Small intestine (tissue), 7 donors: ENCODE data around the gene RGS17. TPM values are rescaled to one million over a fixed set of nuclear protein-coding genes. Genes with fewer than 3 reads are reported as not detected.
"Not testable (repeated sequence)": the region's sequence is repeated elsewhere in the genome, so short reads cannot be mapped to it uniquely, and the experiment has no call there.

Source experiments
- DNase-seq, 2 donors: peaks; one replicate each; pipeline versions ENCODE4 v3.0.0 to v3.0.0-alpha.2; 2013
- FAIRE-seq: peaks from 2 replicates; lab custom pipeline; 2012; peaks lifted over from hg19 to GRCh38; lab: Jason Lieb, UNC
- H3K27ac ChIP-seq, 3 donors: one replicate each; pipeline ENCODE4 v1.5.1; 2013; ENCODE audit warnings: low read length in 2 of 3, mild to moderate bottlenecking in 2 of 3, control low read depth in 1 of 3, inconsistent platforms in 1 of 3, low read depth in 1 of 3, moderate library complexity in 1 of 3
- H3K27me3 ChIP-seq, 3 donors: one replicate each; pipeline ENCODE4 v1.6.1; 2013; ENCODE audit warnings: low read length in 3 of 3, inconsistent platforms in 1 of 3; ENCODE audit not compliant: control insufficient read depth in 3 of 3, insufficient read depth in 3 of 3
- H3K36me3 ChIP-seq, 3 donors: one replicate each; pipeline ENCODE4 v1.6.1; 2013; ENCODE audit warnings: low read length in 3 of 3, inconsistent platforms in 1 of 3, low read depth in 1 of 3, mild to moderate bottlenecking in 1 of 3, moderate library complexity in 1 of 3; ENCODE audit not compliant: control insufficient read depth in 3 of 3, insufficient read depth in 2 of 3
- H3K4me1 ChIP-seq, 3 donors: one replicate each; pipeline ENCODE4 v1.6.1; 2013; ENCODE audit warnings: low read length in 2 of 3, inconsistent platforms in 1 of 3, low read depth in 1 of 3, mild to moderate bottlenecking in 1 of 3, moderate library complexity in 1 of 3; ENCODE audit not compliant: control insufficient read depth in 3 of 3, insufficient read depth in 2 of 3
- H3K4me3 ChIP-seq, 3 donors: one replicate each; pipeline ENCODE4 v1.5.1; 2013; ENCODE audit warnings: low read length in 3 of 3, control low read depth in 1 of 3, inconsistent platforms in 1 of 3, low read depth in 1 of 3, mild to moderate bottlenecking in 1 of 3, moderate library complexity in 1 of 3
- H3K9me3 ChIP-seq, 2 donors: one replicate each; pipeline ENCODE4 v1.6.1; 2013; ENCODE audit warnings: low read depth in 1 of 2, low read length in 1 of 2; ENCODE audit not compliant: control insufficient read depth in 2 of 2, insufficient read depth in 1 of 2
- WGBS, 3 donors: extraction: QIAGEN DNeasy Blood & Tissue Kit; methylation state at CpG; one replicate each; pipeline ENCODE4 v1.1.7; 2013; 5-methylcytosine and 5-hydroxymethylcytosine counted together
- polyA plus RNA-seq, 4 donors: library from polyadenylated mRNA; stranded (reverse) in 3 of 4; unstranded in 1 of 4; fragments of 200-250 nt in 3 of 4; fragments of 120-200 nt in 1 of 4; gene quantifications; one replicate each; pipeline versions ENCODE4 v1.2.1 to v1.2.3, GENCODE V29; 2013
- donor health status: healthy with polysubstance abuse.
- donor health status: control.
- donor health status: control.
- donor health status: Bipolar disorder and iron deficiency.
- donor health status: healthy.

The RGS17 gene
- polyA plus RNA-seq, 4 donors, result under 0.01 to 1.4 (median 0.15) TPM; not detected in 1

DNA sequence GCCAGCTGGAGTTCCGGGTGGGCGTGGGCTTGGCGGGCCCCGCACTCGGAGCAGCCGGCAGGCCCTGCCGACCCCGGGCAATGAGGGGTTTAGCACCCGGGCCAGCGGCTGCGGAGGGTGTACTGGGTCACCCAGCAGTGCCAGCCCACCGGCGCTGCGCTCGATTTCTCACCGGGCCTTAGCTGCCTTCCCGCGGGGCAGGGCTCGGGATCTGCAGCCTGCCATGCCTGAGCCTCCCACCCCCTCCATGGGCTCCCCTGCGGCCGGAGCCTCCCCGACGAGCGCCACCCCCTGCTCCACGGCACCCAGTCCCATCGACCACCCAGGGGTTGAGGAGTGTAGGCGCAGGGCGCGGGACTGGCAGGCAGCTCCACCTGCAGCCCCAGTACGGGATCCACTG, 2.6 kb upstream of the RGS17 start:
- H3K27ac ChIP-seq, H3K9me3 ChIP-seq, FAIRE-seq, H3K4me3 ChIP-seq, DNase-seq, H3K4me1 ChIP-seq, H3K36me3 ChIP-seq: not testable (repeated sequence)
- 96 to 97% (median 96%) methylated on average over 18 to 30 of the region's 30 CpGs for WGBS, 3 donors
- peaks cover 2 to 27% (median 3%) of the 10 kb centered on the region in 3 donors for H3K27me3 ChIP-seq

DNA sequence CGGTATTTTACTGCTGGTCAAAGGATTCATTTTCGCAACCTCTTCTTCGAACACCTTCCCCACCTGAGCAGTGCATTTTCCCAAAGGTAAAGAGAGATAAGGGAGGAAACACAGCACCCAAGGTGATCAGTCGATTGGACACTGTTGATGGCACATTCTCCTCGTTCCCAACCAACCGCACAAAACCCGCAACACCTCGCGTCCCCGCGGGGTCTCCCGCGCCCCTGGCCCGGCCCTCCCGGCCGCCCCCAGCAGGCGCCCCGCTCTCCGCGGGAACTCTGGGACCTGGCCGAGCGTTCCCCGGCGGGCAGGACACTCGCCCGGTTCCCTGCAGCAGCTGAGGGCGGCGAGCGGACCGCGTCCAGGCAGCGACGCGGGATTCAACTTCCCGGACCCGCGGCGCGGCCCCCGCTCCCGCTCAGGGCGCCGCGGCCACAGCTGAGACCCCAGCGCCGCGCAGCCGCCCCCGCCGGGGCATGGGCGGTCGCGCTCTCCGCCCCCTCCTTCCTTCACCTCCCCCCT, 506 bp downstream of the RGS17 start:
- WGBS, 3 donors, result 0 to 1% (median 1%) methylated on average over 41 to 54 of the region's 54 CpGs
- no peak for FAIRE-seq
- no peaks in the 10 kb centered on the region for H3K9me3 ChIP-seq

DNA sequence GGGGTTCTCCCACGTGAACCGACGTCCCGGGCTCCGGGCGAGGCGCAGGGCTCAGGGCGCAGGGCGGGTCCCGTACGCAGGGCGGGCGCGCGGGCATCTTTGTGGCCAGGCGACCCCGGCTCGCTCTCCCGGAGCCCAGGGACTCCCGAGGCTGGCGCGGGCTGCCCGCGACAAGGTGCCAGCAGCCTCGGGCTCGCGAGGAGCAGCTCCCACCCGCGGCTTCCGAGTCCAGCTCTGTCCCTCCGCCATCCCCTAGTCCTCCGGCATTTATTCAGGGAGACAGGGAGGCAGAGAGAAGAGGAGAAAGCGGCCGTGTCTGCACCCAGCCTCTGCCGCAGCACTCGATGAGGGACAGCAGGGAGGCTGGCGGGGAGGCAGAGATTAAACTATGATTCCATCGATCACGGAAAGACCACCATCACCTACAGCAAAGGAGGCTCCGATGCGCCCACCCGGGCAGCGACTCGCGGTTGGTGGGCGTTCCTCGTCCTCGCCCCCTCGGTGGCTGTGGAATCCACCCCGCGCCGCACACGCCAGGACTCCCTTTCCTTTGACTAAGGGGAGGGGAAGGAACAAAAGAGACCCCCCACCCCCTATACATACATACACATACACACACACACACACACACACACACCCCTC, 1.1 kb downstream of the RGS17 start:
- peaks cover 0 to 6% (median 2%) of the 10 kb centered on the region in 3 donors for H3K4me1 ChIP-seq
- H3K36me3 ChIP-seq, result no peaks in the 10 kb centered on the region
- H3K27ac ChIP-seq, result no peak overlapping the region
- H3K27me3 ChIP-seq, result peaks cover 3 to 39% (median 4%) of the 10 kb centered on the region in 3 donors
- WGBS, 3 donors, result 0 to 2% (median 1%) methylated on average over 52 to 53 of the region's 53 CpGs
- peak overlapping the region in 2 of 3 donors; percentile 2 to 63 for H3K4me3 ChIP-seq
- H3K9me3 ChIP-seq, result no peaks in the 10 kb centered on the region
- DNase-seq, result peak in 1 of 2 donors; percentile 31
- no peak for FAIRE-seq

More for the DNA sequence above, 506 bp downstream of the RGS17 start:
- no peaks in the 10 kb centered on the region for H3K36me3 ChIP-seq
- peaks cover 3 to 39% (median 4%) of the 10 kb centered on the region in 3 donors for H3K27me3 ChIP-seq
- peaks cover 0 to 6% (median 2%) of the 10 kb centered on the region in 3 donors for H3K4me1 ChIP-seq
- peak overlapping the region; percentile 43 to 63 (median 57) for H3K4me3 ChIP-seq
- DNase-seq, result peak in 1 of 2 donors; percentile 30
- peak overlapping the region in 1 of 3 donors; percentile 33 for H3K27ac ChIP-seq

DNA sequence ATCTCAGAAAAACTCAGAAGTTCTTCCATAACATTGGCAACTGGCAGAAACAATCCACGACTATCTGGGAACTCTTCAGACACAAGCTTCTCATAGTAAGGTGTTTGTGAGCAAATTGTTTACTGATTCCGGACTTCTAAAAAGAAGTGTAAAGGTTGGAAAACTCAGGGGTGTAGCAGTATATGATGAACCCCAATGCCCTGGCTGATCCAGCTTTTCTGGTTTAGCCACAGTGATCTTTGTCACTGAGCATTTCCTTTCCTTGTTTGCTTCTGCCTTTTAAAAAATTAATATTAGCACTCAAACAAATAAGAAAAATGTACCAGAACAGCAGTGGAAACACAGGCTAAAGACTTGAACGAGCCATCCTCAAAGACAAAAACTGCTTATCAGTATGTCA, 4.9 kb downstream of the RGS17 start:
- Histone ChIP-seq H3K27me3 (peaks cover 3 to 31% (median 4%) of the 10 kb centered on the region in 3 donors), H3K36me3 (no peaks in the 10 kb centered on the region), H3K27ac (no peak overlapping the region), H3K9me3 (no peaks in the 10 kb centered on the region), H3K4me3 (no peak overlapping the region), H3K4me1 (peaks cover 0 to 6% (median 2%) of the 10 kb centered on the region in 3 donors)
- DNase-seq, result no peak
- no peak for FAIRE-seq
- 36 to 68% (median 50%) methylated on average over 3 of the region's 3 CpGs for WGBS, 3 donors

DNA sequence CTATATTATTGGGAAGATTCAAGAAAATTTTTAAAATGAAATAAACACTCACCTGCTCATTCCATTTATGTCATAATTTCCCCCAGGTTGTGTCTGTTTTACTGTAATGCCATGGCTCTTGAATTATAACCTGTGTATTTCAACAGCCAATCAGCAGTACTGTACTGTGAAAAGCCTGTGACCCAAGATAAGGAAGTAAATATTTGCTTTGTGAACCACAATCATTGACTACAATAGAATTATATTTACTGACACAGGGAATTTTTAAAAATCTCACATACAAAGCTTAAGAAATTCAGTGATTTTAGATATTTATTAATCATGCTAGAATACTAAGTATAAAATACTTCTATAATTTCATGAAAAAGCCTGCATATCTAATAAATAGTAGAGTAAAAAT, 6.0 kb downstream of the RGS17 start:
- Histone ChIP-seq H3K9me3 (no peaks in the 10 kb centered on the region), H3K4me3 (no peak overlapping the region), H3K4me1 (peaks cover 0 to 2% (median 0%) of the 10 kb centered on the region in 3 donors), H3K27ac (no peak overlapping the region), H3K27me3 (peaks cover 2 to 24% (median 4%) of the 10 kb centered on the region in 3 donors), H3K36me3 (no peaks in the 10 kb centered on the region)
- DNase-seq (peak in 1 of 2 donors; percentile 7), FAIRE-seq (no peak)

DNA sequence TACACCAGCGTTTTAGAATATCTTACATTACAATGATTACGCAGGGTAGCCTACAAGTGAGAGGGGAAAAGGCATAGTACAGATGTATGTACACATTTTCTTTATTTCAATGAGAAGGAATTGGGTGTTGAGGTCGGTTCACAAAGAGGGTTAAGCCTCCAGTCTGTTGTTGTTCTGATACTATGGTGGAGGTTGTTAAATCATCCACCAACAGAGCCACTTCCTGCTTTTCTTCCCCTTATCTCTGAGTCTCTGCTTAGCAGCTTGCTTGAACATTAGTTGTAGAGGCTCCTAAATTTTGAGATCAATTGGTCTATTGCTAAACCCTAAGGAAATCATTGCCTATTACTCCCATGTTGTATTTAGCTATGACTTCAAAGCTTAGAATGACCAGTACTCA, 7.3 kb downstream of the RGS17 start:
- WGBS, 3 donors, result 58 to 68% (median 63%) methylated on average over 3 of the region's 3 CpGs
- no peak for DNase-seq
- Histone ChIP-seq H3K36me3 (no peaks in the 10 kb centered on the region), H3K4me3 (no peak overlapping the region), H3K9me3 (no peaks in the 10 kb centered on the region), H3K27me3 (peaks cover 0 to 14% (median 2%) of the 10 kb centered on the region in 3 donors), H3K27ac (no peak overlapping the region), H3K4me1 (no peaks in the 10 kb centered on the region)
- FAIRE-seq, result no peak

DNA sequence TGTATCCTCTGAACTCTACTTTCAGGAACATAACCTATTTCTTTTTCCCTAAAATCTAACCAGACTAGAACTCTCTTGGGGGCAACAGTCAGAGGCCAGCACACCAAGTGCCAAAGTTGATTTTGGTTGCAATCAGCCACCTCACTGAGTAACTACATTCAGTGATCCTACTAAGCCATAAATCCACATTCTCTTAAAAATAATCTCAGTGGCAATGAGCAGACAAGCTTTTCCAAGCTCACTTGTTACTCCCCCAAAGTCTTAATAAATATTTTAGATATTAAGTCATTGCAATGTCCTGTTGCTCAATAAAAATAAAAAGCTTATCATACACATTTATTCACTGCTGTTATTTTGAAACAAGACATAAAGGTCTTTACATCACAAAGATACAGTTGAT, 9.8 kb downstream of the RGS17 start:
- FAIRE-seq (no peak), DNase-seq (no peak)
- H3K36me3 ChIP-seq, result no peaks in the 10 kb centered on the region
- no peak overlapping the region for H3K4me3 ChIP-seq
- H3K9me3 ChIP-seq, result no peaks in the 10 kb centered on the region
- H3K27me3 ChIP-seq, result peaks cover 0 to 2% (median 0%) of the 10 kb centered on the region in 3 donors
- H3K4me1 ChIP-seq, result no peaks in the 10 kb centered on the region
- no peak overlapping the region for H3K27ac ChIP-seq

DNA sequence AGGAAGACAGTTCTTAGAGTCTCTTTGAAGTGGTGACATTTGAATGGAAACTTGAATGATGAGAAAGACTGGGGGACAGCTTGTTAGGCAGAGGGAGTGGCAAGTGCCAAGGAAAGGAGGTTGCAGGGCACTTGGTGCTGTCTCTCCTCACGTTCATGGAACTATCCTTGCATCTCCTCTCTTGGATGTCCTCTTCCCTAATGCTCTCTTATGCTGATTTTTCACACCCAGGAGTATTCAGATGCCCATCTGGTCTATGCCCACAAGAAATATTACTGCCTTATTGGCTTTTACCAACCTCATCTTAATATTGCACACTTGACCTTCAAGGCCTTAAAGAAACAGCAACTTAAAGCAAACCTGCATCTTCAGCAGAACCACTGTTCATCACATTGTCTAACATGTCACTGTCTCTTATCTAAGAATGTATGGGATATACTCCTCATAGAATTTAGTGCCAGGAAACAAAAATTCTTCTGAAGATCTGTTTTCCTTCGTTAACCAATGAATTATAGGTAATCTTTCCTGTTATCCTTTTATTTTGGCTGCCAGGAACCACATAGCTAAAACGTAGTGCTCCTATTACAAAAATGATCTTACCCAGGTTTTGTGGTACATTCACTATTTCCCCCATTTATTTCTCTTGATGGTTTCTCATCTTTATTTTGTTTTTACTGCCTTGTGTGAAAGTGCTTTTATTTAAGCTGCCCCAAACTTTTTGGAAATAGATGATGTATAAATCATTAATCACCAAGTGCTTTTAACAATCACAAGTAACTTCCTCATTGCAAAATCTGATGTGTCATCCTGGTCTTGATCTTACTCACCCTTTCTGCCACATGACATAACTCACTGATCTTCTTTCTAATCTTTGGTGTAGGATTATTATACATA, 12.8 kb downstream of the RGS17 start:
- no peak for DNase-seq
- H3K4me3 ChIP-seq, result no peak overlapping the region
- no peak overlapping the region for H3K27ac ChIP-seq
- no peaks in the 10 kb centered on the region for H3K27me3 ChIP-seq
- no peaks in the 10 kb centered on the region for H3K4me1 ChIP-seq
- H3K9me3 ChIP-seq, result no peaks in the 10 kb centered on the region
- 28 to 58% (median 30%) methylated on average over 3 of the region's 3 CpGs for WGBS, 3 donors
- FAIRE-seq, result no peak
- H3K36me3 ChIP-seq, result no peaks in the 10 kb centered on the region
